ENCODE results near the gene ITGA2. TPM values are rescaled to one million over a fixed set of nuclear protein-coding genes. Genes with fewer than 3 reads are reported as not detected.

ITGA2 gene
- total and polyA plus RNA-seq, 2 of the 8 experiments (the other 6 are each of a cell fraction or from before 2014, with no cell fraction given), result 1.4 to 7.7 TPM

- no peak for TF ChIP-seq USF2 (IDR thresholded peaks at IDR 0.05; ENCODE audit: low read length)
- TF ChIP-seq SUZ12 (IDR thresholded peaks at IDR 0.05; ENCODE audit: low read length), result no peak
- no peak for TF ChIP-seq CHD2 (IDR thresholded peaks at IDR 0.05; ENCODE audit: low read length)
- TF ChIP-seq NANOG (IDR thresholded peaks at IDR 0.05; ENCODE audit: insufficient read depth, low read depth, low read length, poor library complexity, severe bottlenecking), result no peak
- no peak for TF ChIP-seq RAD21 (IDR thresholded peaks at IDR 0.05 in 1 of 2, conservative IDR thresholded peaks at IDR 0.05 in 1 of 2; ENCODE audit: low read depth in 2 of 2, low read length in 2 of 2)
- TF ChIP-seq POU5F1 (IDR thresholded peaks at IDR 0.05; ENCODE audit: low read depth, low read length), result no peak
- no peak for TF ChIP-seq POLR2A (IDR thresholded peaks at IDR 0.05; ENCODE audit: control extremely low read depth in 1 of 2, low read depth in 2 of 2, low read length in 2 of 2)
These were observed 12.4 kb downstream of the ITGA2 start (continued) for GRCh38 chr5:53001541-53001940.

Data from H1 (cell line).